SK-N-SH (cell line): ENCODE results near the gene KRT40. TPM values are rescaled to one million over a fixed set of nuclear protein-coding genes. Genes with fewer than 3 reads are reported as not detected.

Source experiments
- CTCF ChIA-PET: fragments of 300-600, 350-600 bp; formaldehyde crosslinking; extraction: SDS; loops from one replicate; lab custom pipeline; 2021; lab: Yijun Ruan, JAX
- POLR2A ChIA-PET: fragments of 350-600 bp; sonication (Branson Sonifier 250); formaldehyde crosslinking; extraction: SDS; loops from one replicate; lab custom pipeline; 2020; ENCODE audit warnings: antibody characterized with exemption, inconsistent platforms; lab: Yijun Ruan, JAX
- DNase-seq: peaks from one replicate; pipeline ENCODE4 v3.0.0; 2012
- H2AFZ ChIP-seq: fragments of 200-600 bp; sonication (generic); 2 replicates; pipeline ENCODE4 v1.8.1; 2016; ENCODE audit warnings: antibody characterized with exemption, mild to moderate bottlenecking, low read depth
- H3F3A ChIP-seq: fragments of 200-600 bp; sonication (generic); replicated peaks from 2 replicates; pipeline ENCODE3; 2016; ENCODE audit warnings: antibody characterized with exemption, mild to moderate bottlenecking; ENCODE audit not compliant: insufficient read depth
- H3K27ac ChIP-seq, 2 experiments: fragments of 200-500 bp in 1 of 2; fragments of 200-600 bp in 1 of 2; sonication (Bioruptor generic) in 1 of 2; sonication (generic), shearing (Covaris generic) in 1 of 2; 2 replicates each; pipeline versions ENCODE4 v1.5.1 to v1.6.1; 2014 to 2016; ENCODE audit warnings: low read depth in 2 of 2, inconsistent platforms in 1 of 2, low read length in 1 of 2, mild to moderate bottlenecking in 1 of 2, mixed read lengths in 1 of 2
- H3K27me3 ChIP-seq: fragments of 200-600 bp; sonication (generic), shearing (Covaris generic); 2 replicates; pipeline ENCODE4 v1.6.1; 2016; ENCODE audit warnings: mixed run types; ENCODE audit not compliant: insufficient read depth
- H3K36me3 ChIP-seq, 2 experiments: fragments of 200-500 bp in 1 of 2; fragments of 200-600 bp in 1 of 2; sonication (Bioruptor generic) in 1 of 2; sonication (generic) in 1 of 2; replicated peaks in 1 of 2; 2 replicates each; pipeline versions ENCODE3 to v1.5.1; 2014 to 2016; ENCODE audit warnings: low read length in 1 of 2, mild to moderate bottlenecking in 1 of 2; ENCODE audit not compliant: insufficient read depth in 2 of 2, control insufficient read depth in 1 of 2
- H3K4me1 ChIP-seq, 2 experiments: fragments of 200-500 bp in 1 of 2; fragments of 200-600 bp in 1 of 2; sonication (Bioruptor generic) in 1 of 2; sonication (generic), shearing (Covaris generic) in 1 of 2; 2 replicates each; pipeline versions ENCODE4 v1.5.1 to v1.6.1; 2014 to 2016; ENCODE audit warnings: low read depth in 1 of 2, low read length in 1 of 2, mixed run types in 1 of 2; ENCODE audit not compliant: insufficient read depth in 2 of 2, control insufficient read depth in 1 of 2
- H3K4me2 ChIP-seq: fragments of 200-600 bp; sonication (generic), shearing (Covaris generic); 2 replicates; pipeline ENCODE4 v1.6.1; 2017; ENCODE audit warnings: mixed run types
- H3K4me3 ChIP-seq, 2 experiments: fragments of 200-500 bp in 1 of 2; fragments of 200-600 bp in 1 of 2; sonication (Bioruptor generic) in 1 of 2; sonication (generic), shearing (Covaris generic) in 1 of 2; 2 replicates each; pipeline versions ENCODE4 v1.5.1 to v1.8.1; 2014 to 2016; ENCODE audit warnings: low read depth in 2 of 2, inconsistent platforms in 1 of 2, low read length in 1 of 2, mild to moderate bottlenecking in 1 of 2, mixed read lengths in 1 of 2, moderate library complexity in 1 of 2
- H3K79me2 ChIP-seq: fragments of 200-600 bp; sonication (generic); 2 replicates; pipeline ENCODE4 v1.8.1; 2017; ENCODE audit warnings: mild to moderate bottlenecking; ENCODE audit not compliant: insufficient read depth
- H3K9ac ChIP-seq: fragments of 200-600 bp; sonication (generic); 2 replicates; pipeline ENCODE4 v1.6.1; 2017; ENCODE audit warnings: mixed run types
- H3K9me2 ChIP-seq: fragments of 200-600 bp; sonication (generic); 2 replicates; pipeline ENCODE4 v1.6.1; 2017; ENCODE audit warnings: mixed run types
- H3K9me3 ChIP-seq: fragments of 200-600 bp; sonication (generic); 2 replicates; pipeline ENCODE4 v1.6.1; 2017; ENCODE audit warnings: mixed run types, mild to moderate bottlenecking, moderate library complexity
- H4K20me1 ChIP-seq: fragments of 200-600 bp; sonication (generic); 2 replicates; pipeline ENCODE4 v1.6.1; 2017; ENCODE audit warnings: mild to moderate bottlenecking, mixed run types; ENCODE audit not compliant: insufficient read depth
- CHD2 ChIP-seq: fragments of 150-350 bp; IDR thresholded peaks from 2 replicates; pipeline ENCODE4 v1.6.1; 2018; ENCODE audit warnings: low read length; ENCODE audit not compliant: partially characterized antibody
- EP300 ChIP-seq, 2 experiments: IDR thresholded peaks; 2 replicates each; pipeline versions ENCODE4 v1.4.0 to v1.6.1; 2012; ENCODE audit warnings: borderline replicate concordance in 1 of 2, low read depth in 1 of 2, low read length in 1 of 2
- FOSL2 ChIP-seq: IDR thresholded peaks from 2 replicates; pipeline ENCODE4 v1.4.0; 2012; ENCODE audit warnings: low read depth, mild to moderate bottlenecking, moderate library complexity, borderline replicate concordance
- FOXJ3 ChIP-seq: sonication (generic); formaldehyde crosslinking; IDR thresholded peaks from 2 replicates; pipeline ENCODE4 v1.5.1; 2020; ENCODE audit warnings: mild to moderate bottlenecking, missing genetic modification reagents
- FOXM1 ChIP-seq: IDR thresholded peaks from 2 replicates; pipeline ENCODE4 v1.4.0; 2012; ENCODE audit warnings: low read depth, mild to moderate bottlenecking
- MEF2A ChIP-seq: IDR thresholded peaks from 2 replicates; pipeline ENCODE4 v1.4.0; 2012; ENCODE audit warnings: low read depth, borderline replicate concordance
- MXI1 ChIP-seq: IDR thresholded peaks from 2 replicates; pipeline ENCODE4 v1.6.1; 2012; ENCODE audit warnings: mild to moderate bottlenecking, low read depth, low read length, improper control_type of control experiment
- NRF1 ChIP-seq: IDR thresholded peaks from 2 replicates; pipeline ENCODE4 v1.6.1; 2012; ENCODE audit warnings: low read depth, mild to moderate bottlenecking, low read length
- RCOR1 ChIP-seq: fragments of 150-350 bp; IDR thresholded peaks from 2 replicates; pipeline ENCODE4 v1.6.1; 2017; ENCODE audit warnings: antibody characterized with exemption, low read length
- SMC3 ChIP-seq: IDR thresholded peaks from 2 replicates; pipeline ENCODE4 v1.6.1; 2012; ENCODE audit warnings: low read depth, low read length, improper control_type of control experiment
- TAF1 ChIP-seq: IDR thresholded peaks from 2 replicates; pipeline ENCODE4 v1.6.1; 2012; ENCODE audit warnings: low read depth, mild to moderate bottlenecking, low read length, moderate library complexity, borderline replicate concordance
- TEAD4 ChIP-seq: IDR thresholded peaks from 2 replicates; pipeline ENCODE4 v1.4.0; 2012; ENCODE audit warnings: mild to moderate bottlenecking, borderline replicate concordance; ENCODE audit not compliant: insufficient read depth
- YY1 ChIP-seq: IDR thresholded peaks from 2 replicates; pipeline ENCODE4 v1.4.0; 2012; ENCODE audit warnings: low read depth, mild to moderate bottlenecking
- WGBS: methylation state at CpG from one replicate; pipeline ENCODE4 v1.1.6; 2017; ENCODE audit warnings: low lambda C conversion rate; 5-methylcytosine and 5-hydroxymethylcytosine counted together
- polyA plus RNA-seq, 3 experiments: library from polyadenylated mRNA; depleted of rRNA; stranded (reverse); fragments of >200 nt; gene quantifications; 2 replicates each; pipeline ENCODE4 v1.2.3, GENCODE V29; 2012
- TF ChIP-seq, protein P1 (sequence below): IDR thresholded peaks from 2 replicates; pipeline ENCODE4 v1.4.0; 2012; ENCODE audit warnings: low read depth

Gene KRT40
- polyA plus RNA-seq, 1 of the 3 experiments (the other 2 are of a cell fraction) = not detected

- H3F3A ChIP-seq = no peaks in the 10 kb centered on the region
- DNase-seq = no peak
- H3K9me3 ChIP-seq = no peaks in the 10 kb centered on the region
- H3K36me3 ChIP-seq = no peaks in the 10 kb centered on the region
- no peaks in the 10 kb centered on the region for H3K9me2 ChIP-seq
- POLR2A ChIA-PET = no interaction called here
- no peak overlapping the region for H3K27ac ChIP-seq
- CTCF ChIA-PET = interaction anchor here (0.7 to 1.1 kb wide), 3 partner anchors 11 to 710 kb away, joined by 3 read pairs; no protein-coding TSS in a partner anchor
- peaks cover 25% of the 10 kb centered on the region; the same call in 1 of the 2 replicates for H3K27me3 ChIP-seq
- WGBS = 18% methylated on average over 1 of the region's 1 CpG
- H3K79me2 ChIP-seq = no peaks in the 10 kb centered on the region
- H2AFZ ChIP-seq = no peak overlapping the region
- no peak overlapping the region for H3K4me2 ChIP-seq
- no peak overlapping the region for H3K9ac ChIP-seq
- H3K4me3 ChIP-seq = no peak overlapping the region
- H3K4me1 ChIP-seq = peaks cover 0 to 5% of the 10 kb centered on the region in 2 experiments; a peak in 1 of 4 replicates
- TF ChIP-seq MEF2A (no peak), MXI1 (no peak), NRF1 (no peak), EP300 (IDR thresholded peaks at IDR 0.05; ENCODE audit: borderline replicate concordance in 1 of 2, low read depth in 1 of 2, low read length in 1 of 2) (no peak), TAF1 (no peak)
- H4K20me1 ChIP-seq = no peaks in the 10 kb centered on the region
Observed at GRCh38 chr17:40952661-40953060, 31.5 kb downstream of the KRT40 start.

DNA sequence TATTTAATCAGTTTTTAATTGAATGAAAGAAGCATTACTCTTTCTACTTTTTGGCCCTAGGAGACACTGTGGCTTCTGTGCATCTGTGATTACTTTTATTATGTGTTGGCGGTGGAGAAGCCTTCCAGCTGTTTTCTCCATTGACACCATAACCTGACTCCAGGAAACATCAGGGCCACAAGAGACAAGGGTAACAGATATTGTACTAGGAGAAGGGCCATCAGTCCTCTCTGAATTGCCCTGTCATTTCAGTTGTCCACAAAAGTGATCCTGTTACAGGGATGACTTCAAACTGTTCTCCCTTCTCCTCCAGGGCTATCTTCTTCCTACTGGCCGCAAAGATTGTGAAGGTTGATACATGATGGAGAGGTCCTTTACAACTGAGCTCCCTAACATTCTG is 32.0 kb downstream of the KRT40 start:
- TF ChIP-seq YY1 = no peak
- no peak for TF ChIP-seq RCOR1
- TF ChIP-seq, protein P1, sequence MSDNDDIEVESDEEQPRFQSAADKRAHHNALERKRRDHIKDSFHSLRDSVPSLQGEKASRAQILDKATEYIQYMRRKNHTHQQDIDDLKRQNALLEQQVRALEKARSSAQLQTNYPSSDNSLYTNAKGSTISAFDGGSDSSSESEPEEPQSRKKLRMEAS = no peak
- TF ChIP-seq TEAD4 = no peak
- no peak for TF ChIP-seq SMC3
- no peak for TF ChIP-seq FOXJ3 (CRISPR knock-in tag)
- no peak for TF ChIP-seq FOXM1
- TF ChIP-seq FOSL2 = no peak
- TF ChIP-seq CHD2 = no peak
- CTCF ChIA-PET = interaction anchor here (1.1 kb wide), 1 partner anchor 148 kb away, joined by 3 read pairs; no protein-coding TSS in a partner anchor

More for the DNA sequence above, 32.0 kb downstream of the KRT40 start:
- Histone ChIP-seq H3K9me3 (no peaks in the 10 kb centered on the region), H3F3A (no peaks in the 10 kb centered on the region), H3K4me2 (no peak overlapping the region), H3K27me3 (peaks cover 30% of the 10 kb centered on the region; the same call in 1 of the 2 replicates), H3K4me3 (no peak overlapping the region), H3K27ac (no peak overlapping the region), H4K20me1 (no peaks in the 10 kb centered on the region), H3K79me2 (no peaks in the 10 kb centered on the region), H3K9me2 (no peaks in the 10 kb centered on the region), H2AFZ (no peak overlapping the region), H3K4me1 (0 out of 4 replicates have a peak, but pooled peaks cover 0 to under 1% of the 10 kb centered on the region in 2 experiments), H3K9ac (no peak overlapping the region), H3K36me3 (no peaks in the 10 kb centered on the region)
- DNase-seq = no peak
- POLR2A ChIA-PET = no interaction called here
- 30% methylated on average over 2 of the region's 2 CpGs for WGBS
